ENCODE results near the gene ACTRT1. TPM values are rescaled to one million over a fixed set of nuclear protein-coding genes. Genes with fewer than 3 reads are reported as not detected.

The ACTRT1 gene
- total RNA-seq (2022; extraction: Qiagen RNA extraction; ENCODE audit: low read depth): not detected in 5 replicates

GRCh38 chrX:128052303-128052702, at the start of gene ACTRT1:
Gene ACTRT1, minus strand, starts transcription at chrX:128052403. Its CDS starts 197 bp downstream, at chrX:128052206.

